NCI-H82 treated with DMSO at 0.1 percent for 48 hours (cell line): Measurements from ENCODE around the gene SHF.
A peak's percentile ranks its signal among the peaks of the same experiment; 100 is the strongest.
"Not testable (repeated sequence)": the region's sequence is repeated elsewhere in the genome, so short reads cannot be mapped to it uniquely, and the experiment has no call there.

Source experiments
- DNase-seq: peaks from one replicate; lab custom pipeline; 2025; ENCODE audit not compliant: unreplicated experiment; lab: John Stamatoyannopoulos, UW

Gene SHF

GRCh38 chr15:45147606-45148005 is 40.2 kb downstream of the SHF start:
- DNase-seq, result no peak

- no peak for DNase-seq
Measured at GRCh38 chr15:45146405-45146804, 41.4 kb downstream of the SHF start.

- DNase-seq, result no peak
Measured at GRCh38 chr15:45144775-45145174, 43.0 kb downstream of the SHF start.

GRCh38 chr15:45143946-45144345 is 43.8 kb downstream of the SHF start:
- no peak for DNase-seq

DNA sequence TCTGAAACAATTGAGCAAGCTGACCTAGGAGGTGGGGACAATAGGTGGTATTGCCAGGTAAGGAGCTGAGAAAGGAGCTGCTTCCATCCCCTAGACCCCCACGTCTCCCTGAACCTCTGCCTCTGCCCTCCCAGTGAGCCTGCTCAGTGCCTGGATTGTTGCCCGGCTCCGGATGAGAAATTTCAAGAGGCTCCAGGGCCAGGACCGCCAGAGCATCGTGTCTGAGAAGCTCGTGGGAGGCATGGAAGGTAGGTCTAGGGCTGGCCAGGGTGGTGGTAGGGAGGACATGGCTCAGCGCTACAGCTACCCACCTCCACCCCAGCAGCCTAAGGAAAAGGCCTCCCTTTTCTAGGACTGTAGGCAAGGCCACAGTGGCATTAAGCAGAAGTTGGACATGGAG is 44.7 kb downstream of the SHF start:
- no peak for DNase-seq

DNA sequence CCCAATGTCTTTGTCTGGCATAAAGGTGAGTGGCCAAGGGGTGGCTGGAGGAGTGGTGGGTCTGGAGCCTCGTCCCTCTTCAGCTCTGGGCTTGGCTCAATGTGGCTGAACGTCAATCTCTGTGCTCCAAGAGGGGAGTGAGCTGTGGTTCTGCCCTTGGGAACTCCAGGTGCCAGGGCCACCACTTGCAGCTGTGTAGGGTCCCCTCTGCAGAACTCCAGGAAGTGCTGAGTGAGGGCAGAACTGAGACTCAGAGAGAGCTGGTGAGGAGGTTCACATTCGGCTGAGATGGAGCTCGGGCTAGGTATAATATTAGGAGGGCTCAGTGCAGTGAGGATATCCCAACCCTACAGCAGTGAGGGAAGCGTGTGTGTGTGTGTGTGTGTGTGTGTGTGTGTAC is 46.4 kb downstream of the SHF start:
- DNase-seq, result no peak

DNA sequence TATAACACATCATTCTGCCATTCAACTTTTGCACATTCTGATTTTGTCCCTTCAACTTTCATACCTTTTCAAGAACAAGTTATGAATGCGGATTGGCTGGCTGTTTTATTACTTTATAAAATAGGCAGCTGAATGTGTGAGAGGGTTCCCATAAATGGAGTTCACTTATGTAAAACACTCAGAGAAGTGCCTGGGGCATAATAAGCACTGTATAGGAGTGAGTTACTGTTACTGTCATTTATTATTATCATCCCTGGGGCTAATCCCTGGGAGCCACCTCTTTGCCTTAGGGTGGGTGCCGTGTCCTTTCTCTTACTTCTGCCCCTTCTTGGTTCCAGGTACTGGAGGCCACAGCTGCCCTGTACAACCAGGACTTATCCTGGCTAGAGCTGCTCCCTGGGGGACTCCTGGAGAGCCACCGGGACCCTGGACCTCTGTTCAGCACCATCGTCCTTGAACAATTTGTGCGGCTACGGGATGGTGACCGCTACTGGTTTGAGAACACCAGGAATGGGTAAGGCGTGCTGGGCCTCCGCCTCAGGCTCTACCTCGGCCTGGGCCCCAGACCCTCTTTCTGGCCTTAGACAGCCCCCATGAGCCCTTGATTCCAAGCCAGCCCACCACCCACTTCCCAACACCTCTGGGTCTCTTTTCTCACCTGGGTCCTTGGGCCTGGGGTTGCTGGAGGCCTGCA is 47.1 kb downstream of the SHF start:
- no peak for DNase-seq

- DNase-seq, result no peak
Measured at GRCh38 chr15:45139770-45140169, 48.0 kb downstream of the SHF start.

DNA sequence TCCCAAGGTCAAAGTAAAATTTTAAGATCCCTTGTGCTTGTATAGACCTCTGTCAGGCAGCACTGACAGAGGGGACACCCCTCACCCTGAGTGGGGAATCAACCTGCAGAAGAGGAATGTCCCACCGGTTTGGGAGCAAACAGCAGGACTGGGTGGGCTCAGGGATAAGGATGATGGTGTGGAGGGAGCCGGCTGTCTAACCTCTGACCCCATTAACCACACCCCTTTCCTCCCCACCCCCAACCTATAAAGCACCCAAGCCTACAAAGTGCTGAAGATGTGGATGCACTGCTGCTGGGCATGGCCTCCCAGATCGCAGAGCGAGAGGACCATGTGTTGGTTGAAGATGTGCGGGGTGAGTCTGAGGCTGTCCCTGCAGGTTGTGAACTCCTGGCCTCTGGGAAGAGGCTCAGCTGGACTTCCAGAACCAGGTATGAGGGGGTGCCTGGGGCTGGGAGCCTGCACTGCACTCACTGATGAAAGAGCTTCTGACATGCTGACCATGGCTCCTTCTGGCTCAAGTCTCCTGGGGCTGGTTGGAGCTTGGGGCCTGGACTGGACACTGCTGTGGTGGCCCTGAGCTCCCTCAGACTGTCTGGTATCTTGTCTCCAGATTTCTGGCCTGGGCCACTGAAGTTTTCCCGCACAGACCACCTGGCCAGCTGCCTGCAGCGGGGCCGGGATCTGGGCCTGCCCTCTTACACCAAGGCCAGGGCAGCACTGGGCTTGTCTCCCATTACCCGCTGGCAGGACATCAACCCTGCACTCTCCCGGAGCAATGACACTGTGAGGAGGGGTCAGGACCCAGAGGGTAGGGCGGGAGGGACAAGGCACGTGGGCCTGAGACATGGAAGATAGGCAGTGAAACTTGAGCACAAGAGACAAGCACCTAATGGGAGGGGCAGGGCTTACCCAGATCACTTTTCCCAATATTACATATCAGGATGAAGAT is 48.7 kb downstream of the SHF start:
- no peak for DNase-seq

- no peak for DNase-seq
Measured at GRCh38 chr15:45137703-45138102, 50.1 kb downstream of the SHF start.

DNA sequence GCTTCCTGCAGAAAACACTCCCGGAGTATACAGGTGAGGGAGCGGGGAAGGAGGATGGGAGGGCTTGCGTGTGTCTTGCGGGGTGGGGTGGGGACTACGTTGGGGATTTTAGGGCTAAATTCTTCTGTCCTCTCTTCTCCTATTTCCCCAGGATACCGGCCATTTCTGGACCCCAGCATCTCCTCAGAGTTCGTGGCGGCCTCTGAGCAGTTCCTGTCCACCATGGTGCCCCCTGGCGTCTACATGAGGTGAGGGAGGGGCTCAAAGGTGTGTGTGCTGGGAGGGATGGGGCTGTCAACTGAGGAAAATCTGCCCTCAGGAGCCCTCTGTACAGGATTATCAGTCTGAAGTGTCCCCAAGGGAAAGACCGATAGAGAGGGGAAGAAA is 51.4 kb downstream of the SHF start:
- DNase-seq, result no peak

GRCh38 chr15:45135705-45136377 is 51.9 kb downstream of the SHF start:
- DNase-seq, result not testable (repeated sequence)

- no peak for DNase-seq
Measured at GRCh38 chr15:45134682-45135604, 52.8 kb downstream of the SHF start.

- no peak for DNase-seq
Measured at GRCh38 chr15:45134046-45134445, 53.7 kb downstream of the SHF start.

DNA sequence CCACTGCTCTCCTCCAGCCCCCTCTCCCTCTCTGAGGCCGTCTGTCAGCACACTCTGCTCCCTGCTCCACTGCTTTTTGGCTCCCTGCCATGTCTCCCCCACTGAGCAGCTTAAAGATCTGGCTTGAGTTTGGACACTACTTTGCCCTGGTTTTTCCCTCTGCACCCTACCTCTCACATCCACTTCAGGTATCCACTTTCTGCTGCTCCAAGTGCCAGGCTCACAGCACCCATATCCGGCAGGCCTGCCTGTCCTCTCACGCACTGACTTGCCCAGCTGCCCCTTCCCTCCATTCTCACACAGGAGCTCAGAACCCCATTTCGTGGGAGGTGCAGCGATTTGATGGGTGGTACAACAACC is 54.2 kb downstream of the SHF start:
- peak; percentile 70 for DNase-seq

DNA sequence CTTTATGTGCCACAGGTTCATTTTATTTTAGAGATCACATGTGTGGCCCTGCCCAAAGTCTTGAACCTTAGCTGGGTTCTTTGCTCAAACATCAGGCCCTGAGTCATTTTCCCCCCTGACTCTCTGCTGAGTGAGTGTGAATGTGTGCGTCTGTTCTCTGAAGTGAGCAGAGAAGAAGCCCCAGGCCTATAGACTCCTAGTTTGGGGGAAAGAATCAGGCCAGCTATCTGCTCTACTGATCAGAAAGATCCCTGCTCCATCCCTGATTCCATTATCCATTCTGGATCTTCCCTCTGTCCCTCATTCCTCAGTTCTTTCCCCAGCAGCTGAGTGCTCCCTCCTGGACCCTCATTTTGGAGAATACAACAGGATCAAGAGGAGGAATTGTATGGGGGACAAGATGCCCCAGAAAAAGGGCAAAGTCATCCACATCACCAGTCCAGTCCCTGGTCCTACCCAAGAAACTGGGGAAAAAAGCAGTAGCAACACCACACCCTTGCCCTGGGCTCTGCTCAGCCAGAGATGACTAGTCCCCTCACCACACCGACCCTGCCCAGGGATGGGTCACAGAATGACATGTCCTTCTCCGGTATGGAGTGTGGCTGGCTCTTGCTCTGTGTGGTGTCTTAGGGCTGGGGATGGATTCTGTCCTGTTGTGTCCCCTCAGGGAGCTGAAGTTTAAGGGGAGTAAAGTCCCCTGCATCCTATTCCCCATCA is 54.8 kb downstream of the SHF start:
- DNase-seq, result no peak

DNA sequence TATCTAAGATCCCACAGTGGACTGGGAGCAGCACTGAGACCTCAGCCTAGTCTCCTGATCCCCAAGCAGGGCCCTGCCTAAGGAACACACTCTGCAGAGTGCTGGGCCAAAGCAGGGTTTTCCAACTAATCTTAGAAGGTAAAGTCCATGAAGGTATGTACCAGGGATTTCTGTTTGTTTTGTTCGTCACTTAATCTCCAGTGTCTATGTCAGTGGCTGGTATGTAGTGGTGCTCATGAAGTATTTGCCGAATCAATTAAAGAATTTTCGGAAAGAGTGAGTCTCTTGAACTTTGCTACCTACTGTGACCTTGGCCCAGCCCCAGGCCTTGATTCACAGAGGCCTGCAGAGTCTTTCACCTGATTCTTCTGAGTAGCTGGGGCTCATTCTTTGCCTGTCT is 56.3 kb downstream of the SHF start:
- no peak for DNase-seq

- no peak for DNase-seq
Measured at GRCh38 chr15:45130291-45131000, 57.3 kb downstream of the SHF start.

GRCh38 chr15:45129651-45130129 is 58.1 kb downstream of the SHF start, which contains the start of the genes DUOX1 and DUOXA1:
TSS of gene DUOX1 (plus strand) at chr15:45129994. CDS start at chr15:45131967, 1,973 bp downstream.
TSS of gene DUOXA1 (minus strand) at chr15:45129879. CDS start at chr15:45123014, 6,865 bp downstream.
- no peak for DNase-seq
